ENCODE results near the gene ETF1. TPM values are rescaled to one million over a fixed set of nuclear protein-coding genes. Genes with fewer than 3 reads are reported as not detected.

The ETF1 gene
- total RNA-seq, 1 donor from 2014 or later = 153 TPM

DNA sequence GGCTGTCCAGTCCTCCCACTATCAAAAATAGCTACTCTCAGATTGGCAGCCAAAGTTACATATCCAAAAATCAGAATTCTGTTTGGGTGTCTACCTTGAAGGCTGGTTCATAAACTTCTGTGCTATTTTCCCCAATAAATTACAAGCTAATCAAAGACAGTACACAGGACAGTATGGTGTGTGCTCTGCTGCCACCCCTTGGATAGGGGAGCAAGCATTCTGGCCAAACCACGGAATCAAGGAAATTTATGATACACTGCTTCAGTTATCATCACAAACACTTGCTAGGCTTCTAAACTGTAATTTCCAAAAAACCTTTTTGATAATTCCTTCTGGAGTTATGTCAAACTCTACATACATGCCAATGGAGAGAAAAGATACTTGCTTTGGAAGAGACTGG lies 15.9 kb downstream of the ETF1 start:
- H3K4me3 ChIP-seq (ENCODE audit: insufficient read depth, low read depth, low read length) = no peak overlapping the region
- H3K9me3 ChIP-seq (ENCODE audit: insufficient read depth, low read depth, low read length) = no peaks in the 10 kb centered on the region
- H4K20me1 ChIP-seq (ENCODE audit: insufficient read depth, low read length) = peaks cover 81% of the 10 kb centered on the region
- Mint-ChIP-seq H3K27me3 (ENCODE audit: low read depth, unreplicated experiment) (no peaks in the 10 kb centered on the region), H3K36me3 (ENCODE audit: low read depth, unreplicated experiment) (peaks cover 6% of the 10 kb centered on the region), H3K9me3 (ENCODE audit: unreplicated experiment) (no peaks in the 10 kb centered on the region), H3K4me1 (ENCODE audit: low read depth, unreplicated experiment) (peaks cover 16% of the 10 kb centered on the region), H3K27ac (ENCODE audit: unreplicated experiment) (peak overlapping the region; percentile 86), H3K4me3 (ENCODE audit: unreplicated experiment) (peak overlapping the region; percentile 51)
- H3K9ac ChIP-seq (ENCODE audit: low read length) = no peak overlapping the region
- no peak for DNase-seq (ENCODE audit: low read depth)
- no peak overlapping the region for H3K27ac ChIP-seq (ENCODE audit: low read depth, low read length)
- TF ChIP-seq EZH2 (IDR thresholded peaks at IDR 0.05; ENCODE audit: insufficient read depth, low read length) = no peak
- TF ChIP-seq, protein P1, sequence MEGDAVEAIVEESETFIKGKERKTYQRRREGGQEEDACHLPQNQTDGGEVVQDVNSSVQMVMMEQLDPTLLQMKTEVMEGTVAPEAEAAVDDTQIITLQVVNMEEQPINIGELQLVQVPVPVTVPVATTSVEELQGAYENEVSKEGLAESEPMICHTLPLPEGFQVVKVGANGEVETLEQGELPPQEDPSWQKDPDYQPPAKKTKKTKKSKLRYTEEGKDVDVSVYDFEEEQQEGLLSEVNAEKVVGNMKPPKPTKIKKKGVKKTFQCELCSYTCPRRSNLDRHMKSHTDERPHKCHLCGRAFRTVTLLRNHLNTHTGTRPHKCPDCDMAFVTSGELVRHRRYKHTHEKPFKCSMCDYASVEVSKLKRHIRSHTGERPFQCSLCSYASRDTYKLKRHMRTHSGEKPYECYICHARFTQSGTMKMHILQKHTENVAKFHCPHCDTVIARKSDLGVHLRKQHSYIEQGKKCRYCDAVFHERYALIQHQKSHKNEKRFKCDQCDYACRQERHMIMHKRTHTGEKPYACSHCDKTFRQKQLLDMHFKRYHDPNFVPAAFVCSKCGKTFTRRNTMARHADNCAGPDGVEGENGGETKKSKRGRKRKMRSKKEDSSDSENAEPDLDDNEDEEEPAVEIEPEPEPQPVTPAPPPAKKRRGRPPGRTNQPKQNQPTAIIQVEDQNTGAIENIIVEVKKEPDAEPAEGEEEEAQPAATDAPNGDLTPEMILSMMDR (IDR thresholded peaks at IDR 0.05; ENCODE audit: insufficient read depth, low read depth, low read length) = no peak
- H3K4me1 ChIP-seq (ENCODE audit: insufficient read depth, low read length) = no peaks in the 10 kb centered on the region
- peaks cover 19% of the 10 kb centered on the region for H3K36me3 ChIP-seq (ENCODE audit: insufficient read depth, low read length)
- H3K4me2 ChIP-seq (ENCODE audit: low read length) = no peak overlapping the region
- no peak for FAIRE-seq
- no peaks in the 10 kb centered on the region for H3K27me3 ChIP-seq (ENCODE audit: insufficient read depth, low read length)
- H3K79me2 ChIP-seq (ENCODE audit: insufficient read depth, low read length) = peaks cover 99% of the 10 kb centered on the region
- H2AFZ ChIP-seq (ENCODE audit: low read depth, low read length) = no peak overlapping the region

- H3K4me3 Mint-ChIP-seq (ENCODE audit: unreplicated experiment) = peak overlapping the region; percentile 62
- H3K4me2 ChIP-seq (ENCODE audit: low read length) = no peak overlapping the region
- H3K9me3 ChIP-seq (ENCODE audit: insufficient read depth, low read depth, low read length) = no peaks in the 10 kb centered on the region
- peaks cover 72% of the 10 kb centered on the region for H4K20me1 ChIP-seq (ENCODE audit: insufficient read depth, low read length)
- FAIRE-seq = no peak
- no peak overlapping the region for H2AFZ ChIP-seq (ENCODE audit: low read depth, low read length)
- no peaks in the 10 kb centered on the region for H3K27me3 Mint-ChIP-seq (ENCODE audit: low read depth, unreplicated experiment)
- no peak overlapping the region for H3K4me3 ChIP-seq (ENCODE audit: insufficient read depth, low read depth, low read length)
- peaks cover 6% of the 10 kb centered on the region for H3K4me1 ChIP-seq (ENCODE audit: insufficient read depth, low read length)
- TF ChIP-seq EZH2 (IDR thresholded peaks at IDR 0.05; ENCODE audit: insufficient read depth, low read length) = no peak
- TF ChIP-seq, protein P1 (IDR thresholded peaks at IDR 0.05; ENCODE audit: insufficient read depth, low read depth, low read length) = no peak
- H3K27ac ChIP-seq (ENCODE audit: low read depth, low read length) = no peak overlapping the region
- H3K79me2 ChIP-seq (ENCODE audit: insufficient read depth, low read length) = peaks cover 96% of the 10 kb centered on the region
- no peak for DNase-seq (ENCODE audit: low read depth)
- H3K27me3 ChIP-seq (ENCODE audit: insufficient read depth, low read length) = no peaks in the 10 kb centered on the region
- no peaks in the 10 kb centered on the region for H3K9me3 Mint-ChIP-seq (ENCODE audit: unreplicated experiment)
- no peak overlapping the region for H3K9ac ChIP-seq (ENCODE audit: low read length)
- H3K36me3 ChIP-seq (ENCODE audit: insufficient read depth, low read length) = peaks cover 8% of the 10 kb centered on the region
- peaks cover 9% of the 10 kb centered on the region for H3K36me3 Mint-ChIP-seq (ENCODE audit: low read depth, unreplicated experiment)
- peak overlapping the region; percentile 34 for H3K27ac Mint-ChIP-seq (ENCODE audit: unreplicated experiment)
- H3K4me1 Mint-ChIP-seq (ENCODE audit: low read depth, unreplicated experiment) = peaks cover 17% of the 10 kb centered on the region
Measured at GRCh38 chr5:138523406-138523805, 19.6 kb downstream of the ETF1 start.

DNA sequence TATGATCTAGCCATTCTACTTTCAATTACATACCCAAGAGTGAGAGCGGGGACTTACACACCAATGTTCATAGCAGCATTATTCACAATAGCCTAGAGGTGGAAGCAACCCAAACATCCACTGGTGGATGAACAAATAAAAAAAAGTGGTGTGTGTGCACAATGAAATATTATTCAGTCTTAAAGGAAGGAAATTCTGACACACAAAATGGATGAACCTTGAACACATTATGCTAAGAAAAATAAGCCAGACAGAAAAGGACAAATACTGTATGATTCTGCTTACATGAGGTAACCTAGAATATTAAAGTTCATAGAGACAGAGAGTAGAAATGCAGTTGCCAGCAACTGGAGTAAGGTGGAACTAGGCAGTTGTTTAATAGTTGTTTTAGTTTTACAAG lies 22.1 kb downstream of the ETF1 start:
- Histone ChIP-seq H3K36me3 (ENCODE audit: insufficient read depth, low read length) (peaks cover 15% of the 10 kb centered on the region), H3K27me3 (ENCODE audit: insufficient read depth, low read length) (no peaks in the 10 kb centered on the region), H3K4me2 (ENCODE audit: low read length) (no peak overlapping the region), H3K4me1 (ENCODE audit: insufficient read depth, low read length) (peaks cover 6% of the 10 kb centered on the region), H3K4me3 (ENCODE audit: insufficient read depth, low read depth, low read length) (no peak overlapping the region), H3K9me3 (ENCODE audit: insufficient read depth, low read depth, low read length) (no peaks in the 10 kb centered on the region), H3K27ac (ENCODE audit: low read depth, low read length) (no peak overlapping the region), H2AFZ (ENCODE audit: low read depth, low read length) (no peak overlapping the region), H4K20me1 (ENCODE audit: insufficient read depth, low read length) (peaks cover 62% of the 10 kb centered on the region), H3K9ac (ENCODE audit: low read length) (no peak overlapping the region), H3K79me2 (ENCODE audit: insufficient read depth, low read length) (peaks cover 93% of the 10 kb centered on the region)
- TF ChIP-seq, protein P1 (IDR thresholded peaks at IDR 0.05; ENCODE audit: insufficient read depth, low read depth, low read length) = no peak
- TF ChIP-seq EZH2 (IDR thresholded peaks at IDR 0.05; ENCODE audit: insufficient read depth, low read length) = no peak
- H3K27me3 Mint-ChIP-seq (ENCODE audit: low read depth, unreplicated experiment) = no peaks in the 10 kb centered on the region
- H3K4me1 Mint-ChIP-seq (ENCODE audit: low read depth, unreplicated experiment) = peaks cover 15% of the 10 kb centered on the region
- H3K36me3 Mint-ChIP-seq (ENCODE audit: low read depth, unreplicated experiment) = peaks cover 11% of the 10 kb centered on the region
- DNase-seq (ENCODE audit: low read depth) (no peak), FAIRE-seq (no peak)
- H3K9me3 Mint-ChIP-seq (ENCODE audit: unreplicated experiment) = no peaks in the 10 kb centered on the region
- no peak overlapping the region for H3K4me3 Mint-ChIP-seq (ENCODE audit: unreplicated experiment)
- H3K27ac Mint-ChIP-seq (ENCODE audit: unreplicated experiment) = no peak overlapping the region

Data from astrocyte (in vitro differentiated cells and primary cell).